HG03159 (cell line): ENCODE data around the gene FIGNL2.

ENCODE experiments used
- ATAC-seq: cut with Tn5 transposase; IDR thresholded peaks from one replicate; pipeline ENCODE4 v1.9.1; 2021; ENCODE audit warnings: mild to moderate bottlenecking, moderate library complexity; ENCODE audit not compliant: unreplicated experiment

FIGNL2 gene

GRCh38 chr12:51862947-51863346, 14.4 kb upstream of the FIGNL2 start:
- ATAC-seq = no peak

DNA sequence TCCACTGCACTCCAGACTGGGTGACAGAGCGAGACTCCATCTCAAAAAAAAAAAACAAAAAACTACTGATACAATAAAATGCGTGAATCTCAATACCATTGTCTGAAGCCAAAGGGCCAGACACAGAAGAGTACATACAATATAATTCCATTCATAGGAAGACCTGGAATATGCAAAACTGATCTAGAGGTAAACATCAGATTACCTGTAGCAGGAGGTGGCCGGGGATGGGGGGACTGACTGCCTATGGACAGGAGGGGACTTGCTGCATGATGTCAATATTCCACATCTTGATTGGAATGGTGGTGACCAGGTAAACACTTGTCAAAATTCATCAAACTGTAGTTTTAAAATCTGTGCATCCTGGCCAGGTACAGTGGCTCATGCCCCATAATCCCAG, 12.5 kb upstream of the FIGNL2 start:
- no peak for ATAC-seq

DNA sequence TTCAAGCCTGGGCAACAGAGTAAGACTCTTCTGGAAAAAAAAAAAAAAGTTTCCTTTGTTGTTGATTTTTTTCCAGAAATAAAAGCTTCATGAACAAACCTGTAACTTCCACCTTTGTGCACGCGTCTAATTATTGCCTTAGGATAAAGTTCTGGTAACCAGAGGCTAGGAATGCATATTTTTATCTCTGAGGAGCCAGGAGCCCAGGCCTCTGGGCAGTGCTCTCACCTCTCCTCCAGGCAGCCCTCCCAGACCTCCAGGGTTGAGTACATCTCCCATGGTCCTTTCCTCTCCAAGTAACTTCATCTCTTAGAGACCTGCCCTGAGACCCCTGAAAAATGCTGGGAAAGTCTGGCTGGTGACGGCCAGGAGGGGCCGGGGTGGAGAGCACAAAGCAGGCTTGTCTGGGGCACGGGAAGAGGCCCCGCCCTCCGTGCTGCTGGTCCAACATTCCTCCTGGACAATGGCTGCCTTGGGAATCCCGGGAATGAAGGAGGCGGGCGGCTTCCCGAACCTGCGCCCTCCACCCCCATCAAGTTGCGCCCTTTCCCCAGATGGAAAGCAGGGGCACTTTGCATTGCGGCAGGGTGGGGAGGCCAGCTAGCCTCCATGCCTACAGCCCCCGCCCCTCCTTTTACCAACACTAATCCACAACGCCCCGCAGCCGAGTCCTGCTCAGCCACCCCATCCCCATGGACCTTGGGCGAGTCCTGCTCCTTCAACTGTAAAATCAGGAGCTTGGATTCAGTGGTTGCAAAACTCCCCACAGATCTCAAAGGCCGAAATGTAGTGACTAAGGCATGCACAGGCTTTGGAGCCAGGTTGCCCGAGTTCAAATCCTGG, 7.3 kb upstream of the FIGNL2 start:
- ATAC-seq = no peak

DNA sequence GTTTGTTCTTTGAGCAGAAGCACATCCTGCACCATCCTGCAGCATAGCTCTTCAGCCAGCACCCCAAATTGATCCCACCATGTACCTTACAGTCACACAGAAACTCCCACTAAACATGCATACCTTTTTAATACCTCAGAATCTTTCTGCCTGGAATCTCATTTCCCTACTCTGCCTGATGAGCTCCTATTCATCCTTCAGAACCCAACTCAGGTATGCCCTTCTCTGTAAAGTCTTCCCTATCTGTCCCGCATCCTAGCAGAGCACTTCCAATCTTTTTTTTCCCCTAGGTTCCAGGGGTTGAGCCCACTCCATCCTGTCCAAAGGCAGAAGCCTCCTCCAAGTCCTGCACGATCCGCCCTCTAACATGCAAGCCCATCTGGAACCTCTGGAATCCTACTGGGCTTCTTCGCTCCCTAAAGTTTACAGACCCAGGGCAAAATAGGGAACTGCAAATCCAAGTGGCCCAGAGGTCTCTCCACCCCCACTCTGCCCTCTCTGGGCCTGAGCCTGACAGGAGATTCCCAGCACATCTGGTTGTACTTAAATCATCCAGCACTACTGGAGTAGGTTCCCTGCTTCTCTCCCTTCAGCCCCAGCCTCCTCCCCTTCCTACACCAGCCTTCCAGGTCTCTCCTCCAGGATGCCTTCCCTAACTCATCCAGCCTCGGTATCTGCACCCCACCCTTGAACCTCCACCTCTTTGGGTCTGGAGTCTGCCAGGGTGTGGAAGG, 4.1 kb upstream of the FIGNL2 start:
- ATAC-seq = no peak

- ATAC-seq = no peak
Observed at GRCh38 chr12:51851413-51852124, 3.1 kb upstream of the FIGNL2 start.

DNA sequence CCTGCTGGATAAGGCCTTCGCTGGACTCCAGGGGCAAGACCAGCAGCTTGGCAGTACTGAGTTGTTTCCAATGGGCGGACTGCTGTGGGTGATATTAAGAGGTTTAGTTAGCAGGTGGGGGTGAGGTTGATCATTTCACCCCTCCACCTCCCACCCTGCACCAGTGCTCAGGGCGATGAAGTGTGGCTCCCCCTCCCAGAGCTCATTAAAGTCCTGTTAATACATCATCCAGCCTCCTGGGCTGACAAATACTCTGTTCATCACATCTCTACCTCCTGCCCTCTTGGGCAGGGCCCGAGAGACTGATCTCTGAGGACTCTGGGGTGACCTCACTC, 2.4 kb upstream of the FIGNL2 start:
- no peak for ATAC-seq

GRCh38 chr12:51850081-51850964, 1.8 kb upstream of the FIGNL2 start:
- ATAC-seq = no peak

DNA sequence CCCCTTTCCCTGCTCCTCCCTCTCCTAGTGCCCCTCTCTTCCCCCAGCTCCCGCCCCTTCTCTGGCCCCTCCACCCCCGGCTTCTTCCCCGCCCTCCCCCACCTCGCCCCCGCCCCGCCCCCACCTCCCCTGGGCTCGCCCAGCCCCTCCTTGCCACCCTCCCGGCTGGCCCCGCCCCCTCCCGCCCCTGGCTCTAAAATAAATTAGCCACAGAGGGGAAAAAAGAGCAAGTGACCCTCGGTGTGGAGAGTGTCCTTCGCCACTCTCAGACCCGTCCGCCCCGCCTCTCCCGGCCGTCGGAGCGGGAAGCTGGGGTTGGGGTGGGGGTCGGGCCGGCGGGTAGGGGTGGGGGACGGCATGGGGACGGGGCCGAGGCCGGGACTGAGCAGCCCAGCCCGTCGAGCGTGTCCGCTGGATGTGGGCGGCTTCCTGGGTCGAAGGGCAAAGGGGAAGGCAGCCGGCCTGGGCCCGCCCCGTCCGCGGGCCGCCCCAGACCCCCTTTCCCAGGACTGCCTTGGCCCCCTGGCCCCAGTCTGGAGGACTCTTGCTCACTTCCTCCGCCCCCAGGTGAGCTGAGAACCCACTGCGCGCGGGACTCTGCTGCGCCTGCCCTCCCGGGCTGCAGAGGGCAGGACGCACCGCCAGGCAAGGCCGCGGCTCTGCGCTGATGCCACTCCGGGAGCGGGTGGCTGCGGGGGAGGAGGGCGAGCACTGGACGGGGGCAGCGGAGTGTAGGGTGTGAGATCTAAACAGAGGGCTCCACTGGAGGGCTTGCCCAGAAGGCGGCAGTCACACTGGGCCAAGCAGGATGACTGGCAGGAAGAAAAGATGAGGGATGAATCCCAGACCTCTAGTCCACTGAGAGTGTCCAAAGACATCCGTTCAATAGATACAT, 570 bp upstream of the FIGNL2 start:
- ATAC-seq = no peak

DNA sequence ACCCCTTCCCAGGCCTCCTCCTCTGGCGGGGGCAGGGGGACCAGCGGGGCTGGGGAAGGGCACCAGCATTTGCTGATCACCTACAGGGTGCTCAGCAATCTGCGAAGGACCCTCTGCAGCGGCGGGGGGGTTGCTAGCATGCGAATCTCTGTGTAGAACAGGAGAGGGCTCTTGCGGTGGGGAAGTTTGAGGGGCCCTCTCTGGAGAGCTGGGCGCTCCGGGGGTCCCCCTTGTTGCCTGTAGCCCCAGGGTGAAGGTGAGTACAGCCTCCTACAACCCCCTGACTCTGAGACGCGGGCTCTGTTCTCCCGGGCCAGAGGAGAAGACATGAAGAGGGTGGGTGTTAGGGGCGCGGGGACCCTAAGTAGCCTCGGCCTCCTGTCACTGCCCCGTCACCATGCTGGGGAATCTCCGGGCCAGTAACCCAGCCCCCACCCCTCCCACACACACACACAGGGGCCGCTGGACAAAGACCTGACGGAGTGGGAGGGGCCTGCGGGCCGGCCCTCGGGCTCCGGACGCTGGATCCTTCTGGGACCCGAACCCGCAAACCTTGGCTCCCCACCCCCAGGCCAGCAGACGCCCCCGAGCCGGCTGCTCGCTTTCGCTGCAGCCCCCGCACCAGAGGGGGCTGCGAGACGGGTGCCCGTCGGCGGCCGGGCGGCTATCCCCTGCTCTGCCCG, 734 bp downstream of the FIGNL2 start:
- ATAC-seq = no peak

DNA sequence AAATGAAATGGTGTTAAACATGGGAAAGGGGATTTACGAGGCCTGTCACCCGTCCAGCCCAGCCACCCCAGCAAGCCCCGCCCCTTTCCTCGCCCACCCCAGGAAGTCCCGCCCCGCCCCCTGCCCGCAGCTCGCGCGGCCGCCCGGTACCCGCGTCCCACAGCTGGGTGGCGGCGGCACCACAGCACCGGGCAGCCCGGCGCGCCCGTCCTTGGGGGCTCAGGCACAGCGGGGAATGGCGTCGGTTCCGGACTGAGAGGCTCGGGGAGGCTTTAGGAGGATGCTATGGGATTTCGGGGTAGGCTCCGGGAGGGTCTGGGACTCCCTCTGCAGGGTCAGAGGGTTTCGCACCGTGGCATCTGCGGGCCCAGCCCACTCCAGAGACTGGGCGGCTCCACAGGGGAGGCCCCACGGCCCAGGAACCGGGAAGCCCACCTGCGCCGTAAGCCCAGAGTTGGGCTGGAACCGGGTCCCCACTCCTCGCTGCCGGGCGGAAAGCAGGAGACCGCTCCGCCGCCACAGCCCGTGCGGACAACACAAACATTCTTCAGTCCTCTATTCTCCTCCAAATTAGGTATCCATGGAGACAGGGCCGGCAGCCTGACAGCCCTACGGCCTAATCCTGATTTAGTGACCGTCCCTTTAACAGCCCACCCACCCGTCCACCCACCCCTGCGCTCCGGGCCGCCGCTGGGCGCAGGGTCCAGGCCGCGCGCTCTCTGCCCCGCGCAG, 1.4 kb downstream of the FIGNL2 start:
- ATAC-seq = no peak

DNA sequence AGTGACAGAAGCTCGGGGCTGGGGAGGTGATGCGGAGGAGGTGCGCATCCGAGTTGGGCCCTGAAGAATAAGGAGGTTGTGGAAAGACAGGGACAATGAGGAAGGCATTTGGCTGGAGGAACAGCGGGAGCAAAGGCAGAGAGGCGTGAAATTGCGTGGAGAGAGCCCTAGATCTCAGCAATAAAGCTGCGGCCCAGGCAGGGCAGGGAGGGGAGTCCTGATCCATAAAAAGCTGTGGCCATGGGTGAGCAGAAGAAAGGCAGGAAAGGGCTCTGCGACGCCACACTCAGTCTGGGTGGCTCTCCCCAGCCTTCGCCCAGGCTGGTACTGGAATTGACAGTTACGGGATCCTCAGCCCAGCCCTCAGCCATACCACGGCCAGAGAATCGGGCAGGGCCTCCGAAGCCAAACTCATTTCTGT, 2.2 kb downstream of the FIGNL2 start:
- no peak for ATAC-seq

DNA sequence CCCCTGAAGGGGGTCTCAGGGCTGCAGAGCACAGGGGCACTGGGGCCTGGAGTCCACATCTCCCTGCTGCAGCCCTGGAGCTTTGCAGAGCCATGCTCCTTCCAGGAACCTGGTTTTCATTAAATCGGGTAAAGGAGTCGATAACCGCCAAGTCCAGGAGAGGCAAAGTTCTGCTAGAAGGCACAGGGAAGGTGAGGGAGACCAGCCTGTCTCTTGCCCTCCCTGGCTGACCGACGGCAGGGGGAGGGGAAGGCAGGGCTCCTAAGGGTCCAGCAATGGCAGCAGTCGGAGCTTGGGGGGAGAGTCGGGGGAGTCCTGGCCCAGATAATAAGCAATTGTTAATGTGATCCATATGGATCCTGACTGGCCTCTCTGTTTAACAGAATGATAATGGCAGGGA, 3.0 kb downstream of the FIGNL2 start:
- ATAC-seq = no peak

DNA sequence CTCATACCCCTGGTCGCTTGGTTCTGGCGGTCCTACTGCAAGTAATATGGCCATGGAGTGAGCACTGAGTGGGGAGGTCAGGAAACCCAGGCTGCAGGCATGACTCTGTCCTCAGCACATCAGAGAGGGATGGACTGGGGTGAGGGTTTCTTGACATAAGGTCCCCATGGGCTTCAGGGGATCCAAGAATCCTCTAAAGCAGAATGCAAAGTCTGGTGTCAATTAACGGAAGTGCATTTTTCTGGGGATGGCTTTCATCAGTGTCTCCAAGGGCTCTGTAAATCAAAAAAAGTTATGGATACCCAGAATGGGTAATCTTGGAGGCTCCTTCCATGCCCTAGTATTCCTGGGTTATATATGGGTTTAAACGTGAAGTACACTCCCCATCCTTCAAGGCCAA, 3.7 kb downstream of the FIGNL2 start:
- no peak for ATAC-seq

DNA sequence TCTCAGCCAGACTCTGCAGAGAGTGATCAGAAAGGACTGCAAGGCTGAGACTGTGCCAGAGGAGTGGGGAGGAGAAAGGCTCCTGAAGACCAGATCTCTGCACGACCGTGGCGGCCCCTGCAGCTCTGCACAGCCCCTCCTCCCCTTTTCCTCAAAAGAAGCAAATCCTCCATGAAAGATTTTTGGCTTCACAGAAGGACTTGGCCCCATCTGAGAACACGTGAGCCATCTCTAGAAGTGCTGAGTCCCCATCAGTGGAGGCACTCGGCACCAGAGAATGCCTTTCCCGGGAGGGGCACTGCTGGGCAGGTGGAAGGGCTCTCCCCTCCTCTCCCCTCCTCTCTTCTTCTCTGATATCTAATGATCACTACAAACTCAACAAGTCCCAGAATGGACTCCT, 6.8 kb downstream of the FIGNL2 start:
- ATAC-seq = no peak

- ATAC-seq = no peak
Observed at GRCh38 chr12:51840966-51841365, 7.6 kb downstream of the FIGNL2 start.

DNA sequence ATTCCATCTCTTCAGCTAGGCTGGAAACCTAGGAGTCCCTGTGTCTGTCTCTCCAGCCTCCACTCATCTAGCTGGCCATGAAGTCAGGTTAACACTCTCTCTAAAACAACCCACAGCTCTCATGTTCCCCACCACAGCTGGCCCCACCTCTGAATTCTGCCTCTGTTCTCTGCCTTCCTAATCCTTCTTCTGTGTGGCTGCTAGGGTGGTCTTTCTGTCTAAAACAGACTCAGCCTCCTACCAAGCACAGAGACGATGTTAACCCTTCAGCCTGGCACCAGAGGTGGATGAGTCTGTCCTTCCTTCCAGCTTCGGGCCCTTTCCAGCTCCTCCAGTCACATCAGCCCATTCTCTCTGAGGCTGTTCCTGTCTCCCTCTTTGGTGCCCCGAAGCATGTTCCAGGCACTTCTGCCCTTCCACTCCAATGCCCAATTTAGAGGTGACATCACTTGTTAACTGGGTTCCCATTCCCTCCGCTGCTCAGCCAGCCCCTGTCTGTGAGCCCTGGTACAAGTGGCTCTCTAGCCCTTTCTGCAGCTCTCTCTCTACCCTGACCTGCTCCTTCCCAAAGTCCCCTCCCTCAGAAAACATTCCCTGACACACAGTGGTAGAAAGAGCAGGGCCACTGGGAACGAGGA, 9.1 kb downstream of the FIGNL2 start:
- no peak for ATAC-seq

DNA sequence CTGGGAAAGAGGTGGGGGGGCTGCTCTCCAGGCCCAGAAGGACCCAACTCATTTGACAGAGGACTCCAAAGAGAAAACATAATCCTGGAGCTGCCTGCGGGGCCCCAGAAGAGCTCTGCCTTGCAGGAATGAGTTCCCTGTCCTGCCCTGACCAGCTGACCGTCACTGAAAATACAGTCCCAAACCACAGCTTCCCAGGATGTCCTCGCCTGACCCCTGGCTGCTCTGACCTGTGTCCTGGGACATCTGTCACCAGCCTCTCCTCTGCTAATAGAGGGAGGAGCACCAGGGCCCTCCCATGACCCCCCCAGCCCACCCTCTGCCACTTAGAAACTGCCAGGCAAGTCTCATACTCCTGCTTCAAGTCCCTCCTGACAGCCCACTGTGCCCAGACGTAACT, 9.8 kb downstream of the FIGNL2 start:
- no peak for ATAC-seq

DNA sequence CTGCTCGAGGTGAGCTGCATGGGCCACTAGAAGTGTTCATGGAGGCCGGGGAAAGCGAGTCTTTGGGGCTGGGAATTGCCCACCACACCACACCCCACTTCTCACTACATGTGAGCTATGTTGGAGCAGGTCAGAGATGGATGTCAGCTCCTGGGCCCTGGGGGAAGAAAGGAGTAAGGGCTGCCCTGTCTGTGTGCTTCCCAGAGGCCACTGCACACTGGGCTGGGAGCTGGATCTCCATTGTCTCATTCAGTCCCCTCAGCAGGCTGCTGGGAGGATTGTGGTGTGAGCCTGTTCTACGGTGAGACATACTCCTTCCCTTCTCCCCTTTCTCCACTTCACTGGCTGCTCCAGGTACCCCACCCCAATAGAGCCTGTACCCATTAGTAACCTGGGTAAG, 10.5 kb downstream of the FIGNL2 start:
- ATAC-seq = no peak
